Skeletal muscle satellite cell (primary cell): ENCODE measurements around the gene TANC1.

Experiments used
- H3K27me3 ChIP-seq: 2 replicates; pipeline ENCODE4 v1.7.0; 2013; ENCODE audit warnings: low read length; ENCODE audit not compliant: control insufficient read depth, insufficient read depth
- H3K36me3 ChIP-seq: 2 replicates; pipeline ENCODE4 v1.7.0; 2013; ENCODE audit warnings: mild to moderate bottlenecking, control low read depth, low read length; ENCODE audit not compliant: insufficient read depth
- H3K4me1 ChIP-seq: 2 replicates; pipeline ENCODE4 v1.7.0; 2013; ENCODE audit warnings: low read length; ENCODE audit not compliant: control insufficient read depth, insufficient read depth
- H3K4me2 ChIP-seq: 2 replicates; pipeline ENCODE4 v1.7.0; 2013; ENCODE audit warnings: mild to moderate bottlenecking, low read length
- H3K4me3 ChIP-seq: 2 replicates; pipeline ENCODE4 v1.7.0; 2013; ENCODE audit warnings: low read length
- H3K9ac ChIP-seq: 2 replicates; pipeline ENCODE4 v1.7.0; 2013; ENCODE audit warnings: mild to moderate bottlenecking, low read depth, low read length, moderate library complexity
- H3K9me3 ChIP-seq: replicated peaks from 2 replicates; pipeline ENCODE4 v1.7.0; 2013; ENCODE audit warnings: mild to moderate bottlenecking, control low read depth, low read length

TANC1 gene

GRCh38 chr2:159111346-159111927 is 143.0 kb downstream of the TANC1 start:
- no peak overlapping the region for H3K9ac ChIP-seq
- H3K27me3 ChIP-seq: no peaks in the 10 kb centered on the region
- H3K36me3 ChIP-seq: no peaks in the 10 kb centered on the region
- H3K4me3 ChIP-seq: no peak overlapping the region
- peaks cover 8% of the 10 kb centered on the region for H3K4me1 ChIP-seq
- no peaks in the 10 kb centered on the region for H3K9me3 ChIP-seq
- no peak overlapping the region for H3K4me2 ChIP-seq

GRCh38 chr2:159114835-159115234 is 146.4 kb downstream of the TANC1 start:
- peaks cover 8% of the 10 kb centered on the region for H3K4me1 ChIP-seq
- no peak overlapping the region for H3K4me3 ChIP-seq
- no peaks in the 10 kb centered on the region for H3K9me3 ChIP-seq
- no peaks in the 10 kb centered on the region for H3K27me3 ChIP-seq
- H3K4me2 ChIP-seq: no peak overlapping the region
- no peak overlapping the region for H3K9ac ChIP-seq
- H3K36me3 ChIP-seq: no peaks in the 10 kb centered on the region

DNA sequence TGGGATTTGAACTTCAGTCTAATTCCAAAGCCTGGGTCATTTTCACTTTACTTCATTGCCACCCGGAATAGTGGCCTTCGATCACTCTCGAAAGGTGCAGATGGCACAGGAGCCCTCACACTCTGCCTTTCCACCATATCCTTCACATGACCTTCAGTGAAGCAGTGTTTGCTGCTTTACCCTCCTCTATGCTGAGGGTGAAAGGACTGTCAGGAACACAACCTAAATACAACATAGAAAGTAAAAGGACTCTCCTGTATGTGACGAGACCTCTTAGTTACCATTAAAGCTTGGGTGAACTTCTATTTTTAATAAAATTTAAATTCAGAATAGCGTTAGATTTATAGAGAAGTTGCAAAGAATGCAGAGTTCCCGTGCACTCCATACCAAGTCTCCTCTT is 148.5 kb downstream of the TANC1 start:
- H3K27me3 ChIP-seq: no peaks in the 10 kb centered on the region
- H3K4me3 ChIP-seq: no peak overlapping the region
- H3K36me3 ChIP-seq: no peaks in the 10 kb centered on the region
- no peak overlapping the region for H3K9ac ChIP-seq
- H3K9me3 ChIP-seq: no peaks in the 10 kb centered on the region
- H3K4me1 ChIP-seq: no peaks in the 10 kb centered on the region
- no peak overlapping the region for H3K4me2 ChIP-seq

- Histone ChIP-seq H3K4me2 (no peak overlapping the region), H3K9ac (no peak overlapping the region), H3K27me3 (no peaks in the 10 kb centered on the region), H3K9me3 (no peaks in the 10 kb centered on the region), H3K4me1 (no peaks in the 10 kb centered on the region), H3K4me3 (no peak overlapping the region), H3K36me3 (no peaks in the 10 kb centered on the region)
Observed at GRCh38 chr2:159117658-159118057, 149.2 kb downstream of the TANC1 start.

DNA sequence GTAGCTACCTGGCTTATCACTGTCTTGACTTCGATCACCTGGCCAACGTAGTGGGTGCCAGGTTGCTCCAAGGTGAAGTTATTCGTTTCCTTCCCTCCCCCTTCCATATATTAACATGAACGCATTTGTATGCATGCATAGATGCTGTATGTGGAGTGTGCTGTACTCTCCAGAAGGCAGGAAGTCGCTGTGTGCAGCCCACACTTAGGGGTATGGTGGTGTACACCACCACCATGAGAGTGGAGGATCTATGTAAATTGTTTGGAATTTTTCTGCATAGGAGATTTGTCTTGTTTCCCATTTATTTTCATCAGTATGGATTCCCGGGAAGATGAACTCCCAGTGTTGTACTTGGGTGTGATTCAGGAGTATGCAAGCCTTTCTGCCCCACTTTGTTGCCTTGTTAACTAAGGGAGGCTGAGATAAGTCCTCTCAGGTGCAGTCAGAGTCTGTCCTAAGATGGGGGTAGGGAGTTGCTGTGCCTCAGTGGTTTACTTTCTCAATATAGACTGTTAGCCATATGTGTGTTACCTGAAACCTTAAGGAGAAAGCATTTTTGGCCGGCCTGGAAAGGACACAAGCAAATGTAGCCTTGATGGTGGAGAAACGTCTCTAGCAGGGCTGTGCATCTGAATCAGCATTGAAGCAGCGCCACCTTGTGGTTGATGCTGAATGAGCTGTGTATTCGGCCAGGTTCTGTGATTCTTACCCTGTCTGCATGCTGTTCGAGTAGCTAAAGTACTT is 149.8 kb downstream of the TANC1 start:
- H3K4me3 ChIP-seq: no peak overlapping the region
- no peaks in the 10 kb centered on the region for H3K4me1 ChIP-seq
- H3K4me2 ChIP-seq: no peak overlapping the region
- H3K9me3 ChIP-seq: no peaks in the 10 kb centered on the region
- no peaks in the 10 kb centered on the region for H3K27me3 ChIP-seq
- H3K36me3 ChIP-seq: no peaks in the 10 kb centered on the region
- no peak overlapping the region for H3K9ac ChIP-seq

- no peak overlapping the region for H3K4me3 ChIP-seq
- H3K9ac ChIP-seq: no peak overlapping the region
- no peaks in the 10 kb centered on the region for H3K9me3 ChIP-seq
- H3K4me2 ChIP-seq: no peak overlapping the region
- no peaks in the 10 kb centered on the region for H3K36me3 ChIP-seq
- no peaks in the 10 kb centered on the region for H3K27me3 ChIP-seq
- peaks cover 4% of the 10 kb centered on the region for H3K4me1 ChIP-seq
Observed at GRCh38 chr2:159118859-159119500, 150.5 kb downstream of the TANC1 start.

DNA sequence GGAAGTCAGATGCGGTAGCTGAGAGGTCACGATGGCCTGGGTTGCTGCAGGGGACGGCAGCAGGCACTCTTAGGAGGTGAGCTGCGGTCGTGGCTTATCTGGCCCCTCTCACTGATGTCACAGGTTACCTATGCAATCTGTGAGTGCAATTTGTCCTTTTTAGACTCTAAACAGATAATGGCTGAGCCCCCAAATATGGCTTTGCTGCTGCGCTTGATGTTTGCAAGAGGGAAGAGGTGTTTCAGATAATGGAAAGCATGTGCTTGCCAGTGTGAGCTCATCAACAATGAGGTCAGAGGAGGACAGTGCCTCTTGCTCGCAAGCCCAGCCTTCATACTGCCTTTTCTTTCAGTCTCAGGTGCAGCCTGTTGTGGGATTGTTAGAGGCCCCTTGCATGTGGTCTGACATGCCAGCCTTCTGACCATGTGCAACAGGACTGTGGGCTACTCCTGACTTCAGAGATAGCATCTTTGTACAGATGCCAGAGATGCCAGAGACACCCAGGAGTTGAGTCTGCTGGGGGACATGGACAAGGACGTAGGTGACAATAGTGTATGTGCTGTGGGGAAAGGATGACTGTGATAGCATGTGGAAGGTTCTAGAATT is 151.3 kb downstream of the TANC1 start:
- peaks cover 11% of the 10 kb centered on the region for H3K4me1 ChIP-seq

GRCh38 chr2:159123786-159124185 is 155.3 kb downstream of the TANC1 start:
- Histone ChIP-seq H3K9ac (peak overlapping the region; percentile 67), H3K36me3 (no peaks in the 10 kb centered on the region), H3K4me3 (no peak overlapping the region), H3K9me3 (no peaks in the 10 kb centered on the region), H3K4me1 (peaks cover 16% of the 10 kb centered on the region), H3K4me2 (no peak overlapping the region), H3K27me3 (no peaks in the 10 kb centered on the region)

More for the DNA sequence above, 151.3 kb downstream of the TANC1 start:
- no peaks in the 10 kb centered on the region for H3K36me3 ChIP-seq
- H3K9ac ChIP-seq: no peak overlapping the region
- no peaks in the 10 kb centered on the region for H3K27me3 ChIP-seq
- H3K4me3 ChIP-seq: no peak overlapping the region
- H3K9me3 ChIP-seq: no peaks in the 10 kb centered on the region
- no peak overlapping the region for H3K4me2 ChIP-seq

DNA sequence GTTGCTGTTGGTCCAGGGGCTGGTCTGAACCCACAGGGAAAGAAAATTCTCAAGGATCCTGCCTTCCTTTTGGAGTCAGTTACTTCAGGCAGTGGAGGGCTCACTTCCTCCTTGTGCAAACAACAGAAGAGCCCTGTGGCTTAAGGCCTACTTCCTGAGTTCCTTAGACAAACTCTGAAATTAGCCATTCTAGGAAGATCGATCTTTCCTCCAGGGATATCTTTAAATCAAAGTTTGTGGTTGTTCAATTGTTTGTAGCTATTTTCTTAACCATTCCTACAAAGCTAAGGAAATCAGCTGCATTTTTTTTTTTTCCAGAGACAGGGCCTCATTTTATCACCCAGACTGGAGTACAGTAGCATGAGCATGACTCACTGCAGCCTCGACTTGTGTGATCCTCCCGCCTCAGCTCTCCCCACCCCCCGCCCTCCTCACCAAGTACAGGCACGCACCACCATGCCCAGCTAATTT is 156.0 kb downstream of the TANC1 start:
- Histone ChIP-seq H3K4me2 (peak overlapping the region; percentile 17), H3K36me3 (no peaks in the 10 kb centered on the region), H3K27me3 (no peaks in the 10 kb centered on the region), H3K9ac (peak overlapping the region; percentile 67), H3K9me3 (no peaks in the 10 kb centered on the region), H3K4me3 (no peak overlapping the region), H3K4me1 (peaks cover 16% of the 10 kb centered on the region)

DNA sequence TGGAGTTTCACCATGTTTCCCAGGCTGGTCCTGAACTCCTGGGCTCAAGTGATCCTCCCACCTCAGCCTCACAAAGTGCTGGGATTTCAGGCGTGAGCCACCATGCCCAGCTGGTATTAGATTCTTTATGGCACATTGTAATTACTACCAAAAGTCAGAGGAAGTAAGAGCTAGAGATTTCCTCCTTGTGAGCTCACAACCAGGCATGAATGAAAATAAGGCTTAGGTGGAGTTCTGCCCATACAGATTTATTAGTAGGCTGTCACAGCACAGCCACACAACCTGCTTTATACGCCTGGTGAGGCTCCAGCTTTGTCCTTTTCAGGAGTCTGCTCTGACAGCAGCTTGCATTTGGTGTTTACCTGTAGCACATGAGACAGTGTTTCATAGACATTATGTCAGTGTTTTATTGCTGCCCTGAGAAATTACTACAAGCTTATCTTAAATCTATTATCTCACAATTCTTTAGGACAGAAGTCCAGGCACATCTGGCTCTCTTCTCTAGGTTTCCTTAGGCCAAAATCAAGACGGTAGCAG is 156.6 kb downstream of the TANC1 start:
- Histone ChIP-seq H3K9ac (no peak overlapping the region), H3K9me3 (no peaks in the 10 kb centered on the region), H3K4me3 (no peak overlapping the region), H3K4me1 (peaks cover 21% of the 10 kb centered on the region), H3K27me3 (no peaks in the 10 kb centered on the region), H3K36me3 (no peaks in the 10 kb centered on the region), H3K4me2 (no peak overlapping the region)

DNA sequence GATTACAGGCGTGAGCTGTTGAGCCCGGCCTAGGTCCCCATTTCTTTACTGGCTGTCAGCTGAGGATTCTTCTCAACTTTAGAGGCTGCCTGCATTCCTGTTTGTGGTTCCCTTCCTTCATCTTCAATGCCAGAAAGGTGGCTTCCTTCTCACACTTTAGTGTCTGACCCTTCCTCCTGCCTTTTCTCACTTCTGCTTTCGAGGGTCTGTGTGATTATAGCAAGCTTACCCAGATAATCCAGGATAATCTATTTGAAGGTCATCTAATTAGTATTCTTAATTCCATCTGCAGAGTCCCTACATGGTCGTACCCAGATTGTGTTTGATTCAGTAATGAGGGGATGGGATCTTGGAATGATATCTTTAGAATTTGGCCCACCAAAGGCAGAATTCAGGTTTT is 157.4 kb downstream of the TANC1 start:
- Histone ChIP-seq H3K36me3 (no peaks in the 10 kb centered on the region), H3K4me2 (no peak overlapping the region), H3K4me3 (no peak overlapping the region), H3K9me3 (no peaks in the 10 kb centered on the region), H3K4me1 (peaks cover 21% of the 10 kb centered on the region), H3K27me3 (no peaks in the 10 kb centered on the region), H3K9ac (no peak overlapping the region)
